SHP77 treated with DMSO at 0.1 percent for 48 hours (cell line): Measurements from ENCODE around the gene XAGE3.

Experiments used
- DNase-seq: peaks from one replicate; lab custom pipeline; 2025; lab: John Stamatoyannopoulos, UW

The XAGE3 gene

GRCh38 chrX:52839137-52839536 lies 28.7 kb downstream of the XAGE3 start:
- DNase-seq: no peak

GRCh38 chrX:52830551-52830950 lies 37.3 kb downstream of the XAGE3 start:
- DNase-seq: no peak

- no peak for DNase-seq
Observed at GRCh38 chrX:52824608-52825007, 43.3 kb downstream of the XAGE3 start.

- no peak for DNase-seq
Observed at GRCh38 chrX:52821079-52821760, 46.7 kb downstream of the XAGE3 start.

GRCh38 chrX:52819788-52820187 lies 48.1 kb downstream of the XAGE3 start:
- no peak for DNase-seq
